C4-2B (cell line): ENCODE data around the gene NDUFA11.

Experiments used
- CTCF ChIP-seq: fragments of 450-650 bp; conservative IDR thresholded peaks from 2 replicates; pipeline ENCODE4 v1.5.1; 2017; ENCODE audit warnings: mild to moderate bottlenecking
- ZFX ChIP-seq: fragments of 450-650 bp; IDR thresholded peaks from 2 replicates; pipeline ENCODE4 v1.6.1; 2017

- TF ChIP-seq CTCF (no peak), ZFX (no peak)
These were observed 7.1 kb downstream of the NDUFA11 start for GRCh38 chr19:5896365-5897076.
